IMR-90 (cell line): ENCODE results near the gene GLRA3.

Experiments used
- CTCF ChIP-seq: conservative IDR thresholded peaks from 2 replicates; pipeline ENCODE4 v1.5.1; 2012; ENCODE audit warnings: mild to moderate bottlenecking, low read depth, low read length, improper control_type of control experiment
- ELK1 ChIP-seq: fragments of 150-350 bp; IDR thresholded peaks from 2 replicates; pipeline ENCODE4 v1.6.1; 2016; ENCODE audit warnings: low read depth, mild to moderate bottlenecking, low read length, moderate library complexity, borderline replicate concordance
- POLR2A ChIP-seq: IDR thresholded peaks from 2 replicates; pipeline ENCODE4 v1.6.1; 2012; ENCODE audit warnings: mild to moderate bottlenecking, low read depth, low read length

- no peak for TF ChIP-seq CTCF
- TF ChIP-seq POLR2A = no peak
- no peak for TF ChIP-seq ELK1
Measured at GRCh38 chr4:174763454-174764104, 65.5 kb downstream of the GLRA3 start.
